ENCODE data around the gene DNM3.

DNA sequence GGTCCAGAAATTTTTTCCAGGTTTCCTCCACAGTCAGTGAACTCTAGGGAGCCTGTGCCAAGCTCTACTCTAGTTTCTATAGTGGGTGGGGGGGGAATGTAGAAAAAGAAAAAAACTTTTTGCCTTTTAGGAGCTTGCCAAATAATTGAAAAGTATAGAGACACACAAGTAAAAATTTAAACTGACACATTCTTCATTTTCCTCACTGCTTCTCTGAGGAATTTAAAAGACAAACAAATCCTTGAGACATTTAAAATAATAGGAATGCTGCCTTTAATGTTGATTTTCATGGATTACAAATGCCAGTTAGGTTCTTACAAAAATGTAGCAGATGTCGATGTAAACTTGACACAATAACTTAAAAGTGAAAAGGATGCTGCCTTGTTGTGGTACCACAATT is 241.9 kb downstream of the DNM3 start:
- TF ChIP-seq MAX (IDR thresholded peaks at IDR 0.05; ENCODE audit: insufficient read depth, insufficient read length) = no peak
- no peak for TF ChIP-seq POLR2A (IDR thresholded peaks at IDR 0.05; ENCODE audit: low read depth, low read length)
- no peak for TF ChIP-seq POLR2AphosphoS5 (IDR thresholded peaks at IDR 0.05; ENCODE audit: insufficient read depth, low read depth, low read length)
- TF ChIP-seq, protein P1, sequence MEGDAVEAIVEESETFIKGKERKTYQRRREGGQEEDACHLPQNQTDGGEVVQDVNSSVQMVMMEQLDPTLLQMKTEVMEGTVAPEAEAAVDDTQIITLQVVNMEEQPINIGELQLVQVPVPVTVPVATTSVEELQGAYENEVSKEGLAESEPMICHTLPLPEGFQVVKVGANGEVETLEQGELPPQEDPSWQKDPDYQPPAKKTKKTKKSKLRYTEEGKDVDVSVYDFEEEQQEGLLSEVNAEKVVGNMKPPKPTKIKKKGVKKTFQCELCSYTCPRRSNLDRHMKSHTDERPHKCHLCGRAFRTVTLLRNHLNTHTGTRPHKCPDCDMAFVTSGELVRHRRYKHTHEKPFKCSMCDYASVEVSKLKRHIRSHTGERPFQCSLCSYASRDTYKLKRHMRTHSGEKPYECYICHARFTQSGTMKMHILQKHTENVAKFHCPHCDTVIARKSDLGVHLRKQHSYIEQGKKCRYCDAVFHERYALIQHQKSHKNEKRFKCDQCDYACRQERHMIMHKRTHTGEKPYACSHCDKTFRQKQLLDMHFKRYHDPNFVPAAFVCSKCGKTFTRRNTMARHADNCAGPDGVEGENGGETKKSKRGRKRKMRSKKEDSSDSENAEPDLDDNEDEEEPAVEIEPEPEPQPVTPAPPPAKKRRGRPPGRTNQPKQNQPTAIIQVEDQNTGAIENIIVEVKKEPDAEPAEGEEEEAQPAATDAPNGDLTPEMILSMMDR (IDR thresholded peaks at IDR 0.05; ENCODE audit: extremely low read depth in 1 of 2, insufficient read depth in 1 of 2, low read depth in 1 of 2, low read length in 2 of 2) = no peak
- no peak for TF ChIP-seq EZH2 (IDR thresholded peaks at IDR 0.05; ENCODE audit: borderline replicate concordance, low read depth, low read length, severe bottlenecking)
- no peak for TF ChIP-seq FOS (IDR thresholded peaks at IDR 0.05; ENCODE audit: borderline replicate concordance, insufficient read depth, low read length)
- no peak for TF ChIP-seq GATA2 (IDR thresholded peaks at IDR 0.05; ENCODE audit: insufficient read depth, insufficient read length, low read depth, low read length)
